ACC112 (cell line): ENCODE data around the gene MAGI2.

ENCODE experiments used
- H2AFZ ChIP-seq: fragments of 200-600 bp; sonication (generic); one replicate; pipeline ENCODE4 v1.6.0; 2017; ENCODE audit warnings: antibody characterized with exemption, low read length; ENCODE audit not compliant: unreplicated experiment
- H3K27ac ChIP-seq: fragments of 200-600 bp; sonication (generic); 2 replicates; pipeline ENCODE4 v1.5.1; 2014; ENCODE audit warnings: low read depth, mild to moderate bottlenecking, antibody characterized with exemption, low read length, moderate library complexity
- H3K27me3 ChIP-seq: fragments of 200-600 bp; sonication (generic); 2 replicates; pipeline ENCODE4 v1.6.1; 2014; ENCODE audit warnings: mild to moderate bottlenecking, antibody characterized with exemption, low read length, moderate library complexity, mixed read lengths; ENCODE audit not compliant: insufficient read depth
- H3K36me3 ChIP-seq: fragments of 200-600 bp; sonication (generic); 2 replicates; pipeline ENCODE4 v1.6.1; 2016; ENCODE audit warnings: mild to moderate bottlenecking, antibody characterized with exemption, low read length, moderate library complexity, mixed read lengths; ENCODE audit not compliant: insufficient read depth
- H3K4me1 ChIP-seq: fragments of 200-600 bp; sonication (generic); one replicate; pipeline ENCODE4 v1.6.1; 2016; ENCODE audit warnings: low read length, mixed read lengths; ENCODE audit not compliant: insufficient read depth, unreplicated experiment, control insufficient read depth
- H3K4me3 ChIP-seq: fragments of 200-600 bp; sonication (generic); 2 replicates; pipeline ENCODE4 v1.5.1; 2014; ENCODE audit warnings: mild to moderate bottlenecking, low read depth, low read length
- H3K79me2 ChIP-seq: fragments of 200-600 bp; sonication (generic); one replicate; pipeline ENCODE4 v1.6.0; 2016; ENCODE audit warnings: low read length; ENCODE audit not compliant: control insufficient read depth, unreplicated experiment, insufficient read depth

Gene MAGI2

GRCh38 chr7:79317728-79318127 is 135.7 kb downstream of the MAGI2 start:
- H3K36me3 ChIP-seq = no peaks in the 10 kb centered on the region
- H3K27ac ChIP-seq = peak overlapping the region; percentile 56
- H3K4me1 ChIP-seq = peaks cover 10% of the 10 kb centered on the region
- H2AFZ ChIP-seq = peak overlapping the region; percentile 9
- no peaks in the 10 kb centered on the region for H3K27me3 ChIP-seq
- H3K4me3 ChIP-seq = no peak overlapping the region
- no peaks in the 10 kb centered on the region for H3K79me2 ChIP-seq

- H3K79me2 ChIP-seq = no peaks in the 10 kb centered on the region
- no peak overlapping the region for H3K27ac ChIP-seq
- peaks cover 7% of the 10 kb centered on the region for H3K4me1 ChIP-seq
- no peaks in the 10 kb centered on the region for H3K27me3 ChIP-seq
- H3K4me3 ChIP-seq = no peak overlapping the region
- H3K36me3 ChIP-seq = no peaks in the 10 kb centered on the region
- H2AFZ ChIP-seq = no peak overlapping the region
Measured at GRCh38 chr7:79312022-79312421, 141.4 kb downstream of the MAGI2 start.

GRCh38 chr7:79308192-79308591 is 145.3 kb downstream of the MAGI2 start:
- Histone ChIP-seq H2AFZ (no peak overlapping the region), H3K4me1 (peaks cover 7% of the 10 kb centered on the region)

GRCh38 chr7:79307376-79307775 is 146.1 kb downstream of the MAGI2 start:
- no peaks in the 10 kb centered on the region for H3K36me3 ChIP-seq
- H3K27ac ChIP-seq = no peak overlapping the region
- H3K4me1 ChIP-seq = peaks cover 7% of the 10 kb centered on the region
- no peaks in the 10 kb centered on the region for H3K79me2 ChIP-seq
- H3K4me3 ChIP-seq = no peak overlapping the region
- H3K27me3 ChIP-seq = no peaks in the 10 kb centered on the region
- no peak overlapping the region for H2AFZ ChIP-seq

More at GRCh38 chr7:79308192-79308591, 145.3 kb downstream of the MAGI2 start:
- H3K27ac ChIP-seq = no peak overlapping the region
- H3K27me3 ChIP-seq = no peaks in the 10 kb centered on the region
- H3K79me2 ChIP-seq = no peaks in the 10 kb centered on the region
- no peak overlapping the region for H3K4me3 ChIP-seq
- H3K36me3 ChIP-seq = no peaks in the 10 kb centered on the region

GRCh38 chr7:79304711-79305110 is 148.8 kb downstream of the MAGI2 start:
- no peak overlapping the region for H2AFZ ChIP-seq
- peaks cover 7% of the 10 kb centered on the region for H3K4me1 ChIP-seq
- H3K36me3 ChIP-seq = no peaks in the 10 kb centered on the region
- no peak overlapping the region for H3K27ac ChIP-seq
- no peaks in the 10 kb centered on the region for H3K79me2 ChIP-seq
- no peaks in the 10 kb centered on the region for H3K27me3 ChIP-seq
- H3K4me3 ChIP-seq = no peak overlapping the region

- Histone ChIP-seq H3K79me2 (no peaks in the 10 kb centered on the region), H3K27me3 (no peaks in the 10 kb centered on the region), H3K4me1 (peaks cover 5% of the 10 kb centered on the region), H3K27ac (no peak overlapping the region), H3K4me3 (no peak overlapping the region), H2AFZ (no peak overlapping the region), H3K36me3 (no peaks in the 10 kb centered on the region)
Measured at GRCh38 chr7:79302293-79302692, 151.2 kb downstream of the MAGI2 start.

GRCh38 chr7:79301419-79301818 is 152.0 kb downstream of the MAGI2 start:
- H3K27ac ChIP-seq = no peak overlapping the region
- no peaks in the 10 kb centered on the region for H3K27me3 ChIP-seq
- no peaks in the 10 kb centered on the region for H3K36me3 ChIP-seq
- no peak overlapping the region for H3K4me3 ChIP-seq
- H3K4me1 ChIP-seq = peaks cover 5% of the 10 kb centered on the region
- H3K79me2 ChIP-seq = no peaks in the 10 kb centered on the region
- no peak overlapping the region for H2AFZ ChIP-seq

- Histone ChIP-seq H3K27ac (no peak overlapping the region), H3K27me3 (no peaks in the 10 kb centered on the region), H3K36me3 (no peaks in the 10 kb centered on the region), H3K79me2 (no peaks in the 10 kb centered on the region), H2AFZ (no peak overlapping the region), H3K4me1 (peaks cover 11% of the 10 kb centered on the region), H3K4me3 (no peak overlapping the region)
Measured at GRCh38 chr7:79300573-79300972, 152.9 kb downstream of the MAGI2 start.

GRCh38 chr7:79298145-79298760 is 155.2 kb downstream of the MAGI2 start:
- no peak overlapping the region for H2AFZ ChIP-seq
- no peaks in the 10 kb centered on the region for H3K27me3 ChIP-seq
- H3K4me3 ChIP-seq = no peak overlapping the region
- peaks cover 22% of the 10 kb centered on the region for H3K4me1 ChIP-seq
- H3K36me3 ChIP-seq = no peaks in the 10 kb centered on the region
- H3K27ac ChIP-seq = no peak overlapping the region
- no peaks in the 10 kb centered on the region for H3K79me2 ChIP-seq

- H3K27me3 ChIP-seq = no peaks in the 10 kb centered on the region
- peak overlapping the region; percentile 11 for H2AFZ ChIP-seq
- no peak overlapping the region for H3K27ac ChIP-seq
- H3K36me3 ChIP-seq = no peaks in the 10 kb centered on the region
- H3K4me3 ChIP-seq = no peak overlapping the region
- no peaks in the 10 kb centered on the region for H3K79me2 ChIP-seq
- peaks cover 32% of the 10 kb centered on the region for H3K4me1 ChIP-seq
Measured at GRCh38 chr7:79296553-79297320, 156.7 kb downstream of the MAGI2 start.

- Histone ChIP-seq H3K4me1 (peaks cover 47% of the 10 kb centered on the region), H2AFZ (no peak overlapping the region), H3K4me3 (no peak overlapping the region), H3K79me2 (no peaks in the 10 kb centered on the region), H3K27me3 (no peaks in the 10 kb centered on the region), H3K27ac (peak overlapping the region; percentile 69), H3K36me3 (no peaks in the 10 kb centered on the region)
Measured at GRCh38 chr7:79293655-79294142, 159.8 kb downstream of the MAGI2 start.
